GM12891 (cell line): Measurements from ENCODE around the gene PCLAF. TPM values are rescaled to one million over a fixed set of nuclear protein-coding genes. Genes with fewer than 3 reads are reported as not detected.
A peak's percentile ranks its signal among the peaks of the same experiment; 100 is the strongest.

ENCODE experiments used
- DNase-seq: peaks from one replicate; pipeline ENCODE4 v3.0.0; 2011; ENCODE audit warnings: low spot score; ENCODE audit not compliant: insufficient read length
- FAIRE-seq: peaks from 2 replicates; lab custom pipeline; 2011; peaks lifted over from hg19 to GRCh38; lab: Jason Lieb, UNC
- PAX5 ChIP-seq: IDR thresholded peaks from 2 replicates; pipeline ENCODE4 v1.6.1; 2011; ENCODE audit warnings: low read length, moderate library complexity, mild to moderate bottlenecking; ENCODE audit not compliant: insufficient read depth, severe bottlenecking
- POLR2A ChIP-seq: IDR thresholded peaks from 2 replicates; pipeline ENCODE4 v1.6.1; 2011; ENCODE audit warnings: low read depth, low read length, control low read depth
- POLR2AphosphoS5 ChIP-seq: IDR thresholded peaks from 2 replicates; pipeline ENCODE4 v1.6.1; 2011; ENCODE audit warnings: low read depth, low read length, control low read depth
- POU2F2 ChIP-seq: IDR thresholded peaks from 2 replicates; pipeline ENCODE4 v1.6.1; 2011; ENCODE audit warnings: low read depth, mild to moderate bottlenecking, control low read depth, low read length, moderate library complexity
- SPI1 ChIP-seq: IDR thresholded peaks from 2 replicates; pipeline ENCODE4 v1.6.1; 2011; ENCODE audit warnings: low read depth, low read length, control low read depth
- TAF1 ChIP-seq: IDR thresholded peaks from 2 replicates; pipeline ENCODE4 v1.6.1; 2011; ENCODE audit warnings: low read depth, low read length, control low read depth
- polyA plus RNA-seq: library from polyadenylated mRNA; unstranded; fragments of >200 nt; gene quantifications from one replicate; pipeline ENCODE4 v1.2.1, GENCODE V29; 2012; ENCODE audit warnings: low read depth, missing spikeins, inconsistent platforms; ENCODE audit not compliant: missing spikeins

The PCLAF gene
- polyA plus RNA-seq = 132 TPM

GRCh38 chr15:64381000-64381751 is at the start of gene PCLAF:
Gene PCLAF (minus strand): TSS chr15:64381441. CDS start chr15:64381371, 70 bp downstream.
- DNase-seq (peak; percentile 84), FAIRE-seq (peak; percentile 99)
- TF ChIP-seq PAX5 = no peak
- TF ChIP-seq POLR2AphosphoS5 = peak; percentile 69
- 0 out of 2 replicates have a peak, but pooled peaks have one; percentile 16 for TF ChIP-seq SPI1
- TF ChIP-seq TAF1 = peak; percentile 33; the same call in 1 of the 2 replicates
- TF ChIP-seq POLR2A = peak; percentile 80
- no peak for TF ChIP-seq POU2F2

GRCh38 chr15:64430000-64430735 is 48.9 kb upstream of the PCLAF start:
- no peak for TF ChIP-seq POLR2AphosphoS5
- TF ChIP-seq SPI1 = no peak
- TF ChIP-seq TAF1 = no peak
- TF ChIP-seq PAX5 = no peak
- no peak for TF ChIP-seq POLR2A
- TF ChIP-seq POU2F2 = no peak
- FAIRE-seq = no peak
- DNase-seq = no peak

- TF ChIP-seq POLR2A (no peak), POU2F2 (no peak)
- DNase-seq = no peak
- FAIRE-seq = no peak
Observed at GRCh38 chr15:64429448-64429847, 48.2 kb upstream of the PCLAF start.

GRCh38 chr15:64426845-64427465 is 45.7 kb upstream of the PCLAF start:
- FAIRE-seq (no peak), DNase-seq (no peak)
- TF ChIP-seq TAF1 (no peak), SPI1 (no peak), PAX5 (no peak), POU2F2 (no peak)

- DNase-seq (no peak), FAIRE-seq (no peak)
- TF ChIP-seq SPI1 (no peak), POU2F2 (no peak), TAF1 (no peak), PAX5 (no peak), POLR2AphosphoS5 (no peak), POLR2A (no peak)
Observed at GRCh38 chr15:64425221-64425620, 44.0 kb upstream of the PCLAF start.

GRCh38 chr15:64423970-64424369 is 42.7 kb upstream of the PCLAF start:
- DNase-seq = no peak
- FAIRE-seq = no peak
- no peak for TF ChIP-seq POLR2A
- peak; percentile 90 for TF ChIP-seq SPI1
- TF ChIP-seq POLR2AphosphoS5 = no peak

GRCh38 chr15:64422697-64423096 is 41.5 kb upstream of the PCLAF start:
- TF ChIP-seq PAX5 = no peak
- no peak for TF ChIP-seq POU2F2
- TF ChIP-seq POLR2AphosphoS5 = no peak
- TF ChIP-seq TAF1 = no peak
- no peak for TF ChIP-seq POLR2A
- TF ChIP-seq SPI1 = no peak
- FAIRE-seq (no peak), DNase-seq (no peak)

GRCh38 chr15:64412216-64412615 is 31.0 kb upstream of the PCLAF start:
- no peak for TF ChIP-seq SPI1
- TF ChIP-seq PAX5 = no peak
- TF ChIP-seq TAF1 = no peak
- FAIRE-seq = no peak
- no peak for DNase-seq

GRCh38 chr15:64400583-64400982 is 19.3 kb upstream of the PCLAF start:
- FAIRE-seq = no peak
- DNase-seq = no peak
- TF ChIP-seq POU2F2 (no peak), POLR2AphosphoS5 (no peak), POLR2A (no peak), TAF1 (no peak), PAX5 (no peak), SPI1 (no peak)

- FAIRE-seq = no peak
- no peak for DNase-seq
- TF ChIP-seq PAX5 = no peak
Observed at GRCh38 chr15:64398575-64398974, 17.3 kb upstream of the PCLAF start.
